ENCODE data around the gene SPATA19. TPM values are rescaled to one million over a fixed set of nuclear protein-coding genes. Genes with fewer than 3 reads are reported as not detected.
"Not testable (repeated sequence)": the region's sequence is repeated elsewhere in the genome, so short reads cannot be mapped to it uniquely, and the experiment has no call there.

Gene SPATA19
- total RNA-seq, result not detected
- long read RNA-seq, donor 1, result 0 reads
- long read RNA-seq, donor 2, result 0 reads

- DNase-seq (ENCODE audit: low spot score), result no peak
- intact Hi-C loops (cut with DNase I), result no loop called here
These were observed at the start of gene SPATA19 for GRCh38 chr11:133845413-133845812. Gene SPATA19 (minus strand): TSS chr11:133845513. CDS start chr11:133845446, 67 bp downstream.

- intact Hi-C loops (cut with DNase I), result no loop called here
- no peak for DNase-seq (ENCODE audit: low spot score)
These were observed 49.8 kb upstream of the SPATA19 start for GRCh38 chr11:133895061-133895479.

GRCh38 chr11:133893381-133893780 is 48.1 kb upstream of the SPATA19 start:
- intact Hi-C loops (cut with DNase I), result no loop called here
- no peak for DNase-seq (ENCODE audit: low spot score)

GRCh38 chr11:133892584-133893380 is 47.5 kb upstream of the SPATA19 start:
- DNase-seq (ENCODE audit: low spot score), result no peak
- intact Hi-C loops (cut with DNase I), result no loop called here

GRCh38 chr11:133892126-133892525 is 46.8 kb upstream of the SPATA19 start:
- intact Hi-C loops (cut with DNase I), result no loop called here
- DNase-seq (ENCODE audit: low spot score), result no peak

GRCh38 chr11:133889893-133890292 is 44.6 kb upstream of the SPATA19 start:
- intact Hi-C loops (cut with DNase I), result loop anchor here in 1 of 2 donors (10.0 kb wide), 1 partner anchor 475 kb away; no protein-coding TSS in a partner anchor
- DNase-seq (ENCODE audit: low spot score), result no peak

- intact Hi-C loops (cut with DNase I), result loop anchor here in 1 of 2 donors (10.0 kb wide), 1 partner anchor 476 kb away; no protein-coding TSS in a partner anchor
- no peak for DNase-seq (ENCODE audit: low spot score)
These were observed 43.9 kb upstream of the SPATA19 start for GRCh38 chr11:133889188-133889587.

GRCh38 chr11:133887692-133888332 is 42.5 kb upstream of the SPATA19 start:
- intact Hi-C loops (cut with DNase I), result loop anchor here in 1 of 2 donors (10.0 kb wide), 1 partner anchor 477 kb away; no protein-coding TSS in a partner anchor
- DNase-seq (ENCODE audit: low spot score), result no peak

- intact Hi-C loops (cut with DNase I), result loop anchor here in 1 of 2 donors (10.0 kb wide), 1 partner anchor 479 kb away; no protein-coding TSS in a partner anchor
- DNase-seq (ENCODE audit: low spot score), result no peak
These were observed 40.7 kb upstream of the SPATA19 start for GRCh38 chr11:133886029-133886428.

- intact Hi-C loops (cut with DNase I), result loop anchor here in 1 of 2 donors (10.0 kb wide), 1 partner anchor 663 kb away; no protein-coding TSS in a partner anchor
- DNase-seq (ENCODE audit: low spot score), result no peak
These were observed 26.8 kb upstream of the SPATA19 start for GRCh38 chr11:133872160-133872559.

GRCh38 chr11:133867456-133867855 is 22.1 kb upstream of the SPATA19 start:
- no peak for DNase-seq (ENCODE audit: low spot score)
- intact Hi-C loops (cut with DNase I), result no loop called here

- intact Hi-C loops (cut with DNase I), result no loop called here
- DNase-seq (ENCODE audit: low spot score), result no peak
These were observed 20.2 kb upstream of the SPATA19 start for GRCh38 chr11:133865466-133865865.

- intact Hi-C loops (cut with DNase I), result no loop called here
- no peak for DNase-seq (ENCODE audit: low spot score)
These were observed 19.4 kb upstream of the SPATA19 start for GRCh38 chr11:133864756-133865155.

GRCh38 chr11:133860151-133860550 is 14.8 kb upstream of the SPATA19 start:
- no peak for DNase-seq (ENCODE audit: low spot score)
- intact Hi-C loops (cut with DNase I), result no loop called here

- intact Hi-C loops (cut with DNase I); DNase-seq (ENCODE audit: low spot score): not testable (repeated sequence)
These were observed 9.1 kb upstream of the SPATA19 start for GRCh38 chr11:133854330-133854960.

- intact Hi-C loops (cut with DNase I), result no loop called here
- DNase-seq (ENCODE audit: low spot score), result no peak
These were observed 1.1 kb downstream of the SPATA19 start for GRCh38 chr11:133844217-133844616.

GRCh38 chr11:133843454-133843987 is 1.8 kb downstream of the SPATA19 start:
- intact Hi-C loops (cut with DNase I), result no loop called here
- no peak for DNase-seq (ENCODE audit: low spot score)

- intact Hi-C loops (cut with DNase I), result no loop called here
- DNase-seq (ENCODE audit: low spot score), result no peak
These were observed 2.6 kb downstream of the SPATA19 start for GRCh38 chr11:133842730-133843129.

- DNase-seq (ENCODE audit: low spot score), result no peak
- intact Hi-C loops (cut with DNase I), result no loop called here
These were observed 3.3 kb downstream of the SPATA19 start for GRCh38 chr11:133842053-133842452.
